Activated naive CD4-positive, alpha-beta T cell treated with anti-CD3 and anti-CD28 coated beads, Interleukin-2, amount 50 U/mL, for 24 hours (primary cell): ENCODE data around the gene MTMR6.
"Not testable (repeated sequence)": the region's sequence is repeated elsewhere in the genome, so short reads cannot be mapped to it uniquely, and the experiment has no call there.

ENCODE experiments used
- H3K27ac Mint-ChIP-seq: one replicate; pipeline ENCODE4 v1.8.0; 2021; ENCODE audit warnings: mild to moderate bottlenecking, mixed read lengths
- H3K27me3 Mint-ChIP-seq: one replicate; pipeline ENCODE4 v1.8.0; 2021; ENCODE audit warnings: mixed read lengths
- H3K36me3 Mint-ChIP-seq: one replicate; pipeline ENCODE4 v1.8.0; 2021; ENCODE audit warnings: mixed read lengths
- H3K4me1 Mint-ChIP-seq: one replicate; pipeline ENCODE4 v1.8.0; 2021; ENCODE audit warnings: mixed read lengths
- H3K4me3 Mint-ChIP-seq: one replicate; pipeline ENCODE4 v1.8.0; 2021; ENCODE audit warnings: mild to moderate bottlenecking, mixed read lengths
- H3K9me3 Mint-ChIP-seq: one replicate; pipeline ENCODE4 v1.8.0; 2021; ENCODE audit warnings: mixed read lengths

The MTMR6 gene

GRCh38 chr13:25286969-25287961, at the start of gene MTMR6:
TSS of gene MTMR6 (minus strand) at chr13:25287488. CDS start at chr13:25287247, 241 bp downstream.
- H3K9me3 Mint-ChIP-seq = no peaks in the 10 kb centered on the region
- H3K4me1 Mint-ChIP-seq = peaks cover 42% of the 10 kb centered on the region
- H3K27ac Mint-ChIP-seq = peak within 1 kb of the TSS; percentile 82
- H3K36me3 Mint-ChIP-seq = peaks cover 6% of the 10 kb centered on the region
- H3K4me3 Mint-ChIP-seq = peak within 1 kb of the TSS; percentile 96
- H3K27me3 Mint-ChIP-seq = peaks cover 2% of the 10 kb centered on the region

GRCh38 chr13:25335856-25336255, 48.6 kb upstream of the MTMR6 start:
- Mint-ChIP-seq H3K27ac (peak overlapping the region; percentile 12), H3K27me3 (no peaks in the 10 kb centered on the region), H3K36me3 (peaks cover 7% of the 10 kb centered on the region), H3K4me3 (no peak overlapping the region), H3K9me3 (no peaks in the 10 kb centered on the region), H3K4me1 (peaks cover 9% of the 10 kb centered on the region)

GRCh38 chr13:25330541-25330940, 43.3 kb upstream of the MTMR6 start:
- H3K27me3 Mint-ChIP-seq = no peaks in the 10 kb centered on the region
- H3K27ac Mint-ChIP-seq = no peak overlapping the region
- H3K4me1 Mint-ChIP-seq = peaks cover 9% of the 10 kb centered on the region
- peaks cover 5% of the 10 kb centered on the region for H3K36me3 Mint-ChIP-seq
- no peak overlapping the region for H3K4me3 Mint-ChIP-seq
- H3K9me3 Mint-ChIP-seq = no peaks in the 10 kb centered on the region

GRCh38 chr13:25329706-25330105, 42.4 kb upstream of the MTMR6 start:
- H3K27me3 Mint-ChIP-seq = no peaks in the 10 kb centered on the region
- H3K9me3 Mint-ChIP-seq = no peaks in the 10 kb centered on the region
- no peak overlapping the region for H3K27ac Mint-ChIP-seq
- peaks cover 9% of the 10 kb centered on the region for H3K4me1 Mint-ChIP-seq
- no peak overlapping the region for H3K4me3 Mint-ChIP-seq
- H3K36me3 Mint-ChIP-seq = peaks cover 5% of the 10 kb centered on the region

GRCh38 chr13:25324100-25324499, 36.8 kb upstream of the MTMR6 start:
- H3K4me1 Mint-ChIP-seq = no peaks in the 10 kb centered on the region
- no peaks in the 10 kb centered on the region for H3K27me3 Mint-ChIP-seq
- peaks cover 8% of the 10 kb centered on the region for H3K36me3 Mint-ChIP-seq
- no peak overlapping the region for H3K4me3 Mint-ChIP-seq
- H3K9me3 Mint-ChIP-seq = no peaks in the 10 kb centered on the region
- H3K27ac Mint-ChIP-seq = peak overlapping the region; percentile 14

GRCh38 chr13:25319771-25320170, 32.5 kb upstream of the MTMR6 start:
- peak overlapping the region; percentile 30 for H3K27ac Mint-ChIP-seq

GRCh38 chr13:25318946-25319345, 31.7 kb upstream of the MTMR6 start:
- H3K27ac Mint-ChIP-seq, H3K4me3 Mint-ChIP-seq, H3K4me1 Mint-ChIP-seq, H3K9me3 Mint-ChIP-seq, H3K27me3 Mint-ChIP-seq: not testable (repeated sequence)
- peaks cover 16% of the 10 kb centered on the region for H3K36me3 Mint-ChIP-seq

More at GRCh38 chr13:25319771-25320170, 32.5 kb upstream of the MTMR6 start:
- no peaks in the 10 kb centered on the region for H3K9me3 Mint-ChIP-seq
- H3K4me3 Mint-ChIP-seq = no peak overlapping the region
- H3K27me3 Mint-ChIP-seq = no peaks in the 10 kb centered on the region
- peaks cover 18% of the 10 kb centered on the region for H3K36me3 Mint-ChIP-seq
- H3K4me1 Mint-ChIP-seq = peaks cover 4% of the 10 kb centered on the region

GRCh38 chr13:25310891-25311290, 23.6 kb upstream of the MTMR6 start:
- H3K27ac Mint-ChIP-seq = no peak overlapping the region
- H3K4me3 Mint-ChIP-seq = no peak overlapping the region
- H3K4me1 Mint-ChIP-seq = peaks cover 26% of the 10 kb centered on the region
- peaks cover 23% of the 10 kb centered on the region for H3K36me3 Mint-ChIP-seq
- H3K27me3 Mint-ChIP-seq = no peaks in the 10 kb centered on the region
- no peaks in the 10 kb centered on the region for H3K9me3 Mint-ChIP-seq

GRCh38 chr13:25306671-25307464, 19.6 kb upstream of the MTMR6 start:
- H3K36me3 Mint-ChIP-seq = peaks cover 25% of the 10 kb centered on the region

GRCh38 chr13:25302121-25302520, 14.8 kb upstream of the MTMR6 start:
- peaks cover 13% of the 10 kb centered on the region for H3K36me3 Mint-ChIP-seq
- H3K4me3 Mint-ChIP-seq = peak overlapping the region; percentile 96
- no peaks in the 10 kb centered on the region for H3K9me3 Mint-ChIP-seq
- peaks cover 1% of the 10 kb centered on the region for H3K27me3 Mint-ChIP-seq
- peak overlapping the region; percentile 94 for H3K27ac Mint-ChIP-seq
- H3K4me1 Mint-ChIP-seq = peaks cover 39% of the 10 kb centered on the region

More at GRCh38 chr13:25306671-25307464, 19.6 kb upstream of the MTMR6 start:
- no peak overlapping the region for H3K27ac Mint-ChIP-seq
- H3K27me3 Mint-ChIP-seq = no peaks in the 10 kb centered on the region
- no peaks in the 10 kb centered on the region for H3K9me3 Mint-ChIP-seq
- peaks cover 54% of the 10 kb centered on the region for H3K4me1 Mint-ChIP-seq
- H3K4me3 Mint-ChIP-seq = no peak overlapping the region

- Mint-ChIP-seq H3K9me3 (no peaks in the 10 kb centered on the region), H3K4me3 (peak within 1 kb of the TSS; percentile 96), H3K27me3 (peaks cover 1% of the 10 kb centered on the region), H3K4me1 (peaks cover 35% of the 10 kb centered on the region), H3K27ac (peak within 1 kb of the TSS; percentile 94), H3K36me3 (peaks cover 11% of the 10 kb centered on the region)
Observed at GRCh38 chr13:25301347-25302113, 14.2 kb upstream of the MTMR6 start, which contains the start of gene NUP58. TSS of gene NUP58 (plus strand) at chr13:25301625. CDS start at chr13:25301774, 149 bp downstream.

- Mint-ChIP-seq H3K27me3 (peaks cover 1% of the 10 kb centered on the region), H3K4me3 (peak overlapping the region; percentile 96), H3K36me3 (peaks cover 11% of the 10 kb centered on the region), H3K9me3 (no peaks in the 10 kb centered on the region), H3K27ac (peak overlapping the region; percentile 94), H3K4me1 (peaks cover 30% of the 10 kb centered on the region)
Observed at GRCh38 chr13:25300861-25301346, 13.6 kb upstream of the MTMR6 start.

- peaks cover 6% of the 10 kb centered on the region for H3K4me1 Mint-ChIP-seq
- H3K27me3 Mint-ChIP-seq = peaks cover 1% of the 10 kb centered on the region
- H3K36me3 Mint-ChIP-seq = no peaks in the 10 kb centered on the region
- H3K4me3 Mint-ChIP-seq = no peak overlapping the region
- H3K9me3 Mint-ChIP-seq = no peaks in the 10 kb centered on the region
- H3K27ac Mint-ChIP-seq = no peak overlapping the region
Observed at GRCh38 chr13:25295701-25296100, 8.4 kb upstream of the MTMR6 start.

GRCh38 chr13:25295228-25295627, 7.9 kb upstream of the MTMR6 start:
- Mint-ChIP-seq H3K27me3 (peaks cover 1% of the 10 kb centered on the region), H3K4me3 (no peak overlapping the region), H3K27ac (no peak overlapping the region)

GRCh38 chr13:25292301-25292700, 5.0 kb upstream of the MTMR6 start:
- Mint-ChIP-seq H3K27ac (no peak overlapping the region), H3K36me3 (no peaks in the 10 kb centered on the region), H3K4me3 (no peak overlapping the region), H3K9me3 (no peaks in the 10 kb centered on the region), H3K27me3 (peaks cover 2% of the 10 kb centered on the region), H3K4me1 (peaks cover 6% of the 10 kb centered on the region)

More at GRCh38 chr13:25295228-25295627, 7.9 kb upstream of the MTMR6 start:
- Mint-ChIP-seq H3K36me3 (no peaks in the 10 kb centered on the region), H3K4me1 (peaks cover 6% of the 10 kb centered on the region), H3K9me3 (no peaks in the 10 kb centered on the region)
